Activated CD8-positive, alpha-beta memory T cell treated with anti-CD3 and anti-CD28 coated beads for 48 hours (primary cell): ENCODE data around the gene ANKFN1.

ENCODE experiments used
- DNase-seq, 3 experiments: peaks; one replicate each; pipeline ENCODE4 v3.0.0-alpha.2; 2020; ENCODE audit warnings: low read depth in 2 of 3, low spot score in 2 of 3

The ANKFN1 gene

GRCh38 chr17:56495556-56495955, 342.3 kb downstream of the ANKFN1 start:
- DNase-seq = no peak

- DNase-seq = no peak
Measured at GRCh38 chr17:56497132-56497531, 343.9 kb downstream of the ANKFN1 start.

- no peak for DNase-seq
Measured at GRCh38 chr17:56499799-56500388, 346.6 kb downstream of the ANKFN1 start.

- DNase-seq = no peak
Measured at GRCh38 chr17:56502120-56502654, 348.9 kb downstream of the ANKFN1 start.

GRCh38 chr17:56505154-56505756, 352.0 kb downstream of the ANKFN1 start:
- DNase-seq = no peak

- no peak for DNase-seq
Measured at GRCh38 chr17:56506349-56506748, 353.1 kb downstream of the ANKFN1 start.

- DNase-seq = no peak
Measured at GRCh38 chr17:56510554-56511342, 357.5 kb downstream of the ANKFN1 start.

- no peak for DNase-seq
Measured at GRCh38 chr17:56514264-56514663, 361.0 kb downstream of the ANKFN1 start.

- no peak for DNase-seq
Measured at GRCh38 chr17:56514899-56515298, 361.6 kb downstream of the ANKFN1 start.

GRCh38 chr17:56521414-56522141, 368.3 kb downstream of the ANKFN1 start:
- DNase-seq = no peak

- DNase-seq = no peak
Measured at GRCh38 chr17:56523042-56523441, 369.8 kb downstream of the ANKFN1 start.

- no peak for DNase-seq
Measured at GRCh38 chr17:56528696-56529095, 375.4 kb downstream of the ANKFN1 start.

GRCh38 chr17:56532926-56533325, 379.7 kb downstream of the ANKFN1 start:
- no peak for DNase-seq

- no peak for DNase-seq
Measured at GRCh38 chr17:56536766-56537165, 383.5 kb downstream of the ANKFN1 start.

DNA sequence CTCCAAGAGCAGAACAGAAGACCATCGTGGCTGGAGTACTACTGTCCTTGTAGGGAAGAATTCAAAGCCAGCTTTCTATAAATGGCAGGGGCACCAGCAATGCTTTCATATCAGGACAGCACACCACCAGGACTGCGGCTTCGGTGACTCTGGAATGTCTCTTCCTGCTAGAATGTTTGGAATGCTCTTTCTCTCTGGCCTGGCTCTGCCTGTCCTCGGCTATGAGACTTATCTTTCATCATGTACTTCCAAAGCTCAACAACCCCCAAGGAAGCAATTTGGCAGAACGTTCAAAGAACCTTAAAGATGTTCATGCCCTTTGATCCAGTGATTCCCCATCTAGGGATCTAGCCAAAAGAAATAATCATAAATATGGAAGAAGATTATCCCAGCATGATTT, 387.6 kb downstream of the ANKFN1 start:
- no peak for DNase-seq

DNA sequence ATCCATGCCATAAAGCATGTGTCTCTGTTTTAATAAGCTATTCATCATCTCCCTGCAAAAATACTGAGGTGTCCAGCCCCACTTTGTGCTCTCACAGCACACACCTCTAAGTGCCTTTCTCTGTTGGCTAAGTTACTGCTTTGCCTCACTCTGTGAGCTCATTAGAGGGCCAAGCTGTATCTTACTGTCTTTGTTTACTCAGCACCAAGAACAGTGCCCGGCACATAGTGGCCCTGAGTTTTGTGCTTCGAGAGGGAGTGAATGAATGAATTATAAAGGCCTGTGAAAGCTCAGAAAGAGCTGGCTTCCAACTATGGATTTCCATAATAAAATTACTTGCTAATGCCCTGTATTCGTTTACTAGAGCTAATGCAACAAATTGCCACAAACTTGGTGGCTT, 390.0 kb downstream of the ANKFN1 start:
- DNase-seq = no peak

DNA sequence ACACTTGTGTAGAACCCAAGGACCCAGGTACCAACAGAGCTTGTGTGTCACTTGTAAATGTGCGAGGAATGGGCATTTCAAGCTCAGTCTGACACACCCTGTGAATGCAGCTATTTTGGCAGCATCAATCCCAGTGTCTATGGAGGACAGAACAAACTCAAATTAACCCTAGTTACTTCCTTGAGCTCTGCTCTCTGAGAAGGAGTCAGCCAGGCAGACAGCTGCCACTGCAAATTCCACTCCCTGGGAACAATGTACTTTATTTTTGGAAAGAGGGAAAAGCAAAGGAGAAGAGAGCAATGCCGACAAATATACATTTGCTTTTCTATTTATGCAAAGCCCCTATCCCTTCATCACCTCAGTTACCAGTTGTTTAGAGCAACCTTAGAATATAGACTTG, 391.8 kb downstream of the ANKFN1 start:
- no peak for DNase-seq

- DNase-seq = no peak
Measured at GRCh38 chr17:56545930-56546329, 392.7 kb downstream of the ANKFN1 start.

- DNase-seq = no peak
Measured at GRCh38 chr17:56548661-56549060, 395.4 kb downstream of the ANKFN1 start.

DNA sequence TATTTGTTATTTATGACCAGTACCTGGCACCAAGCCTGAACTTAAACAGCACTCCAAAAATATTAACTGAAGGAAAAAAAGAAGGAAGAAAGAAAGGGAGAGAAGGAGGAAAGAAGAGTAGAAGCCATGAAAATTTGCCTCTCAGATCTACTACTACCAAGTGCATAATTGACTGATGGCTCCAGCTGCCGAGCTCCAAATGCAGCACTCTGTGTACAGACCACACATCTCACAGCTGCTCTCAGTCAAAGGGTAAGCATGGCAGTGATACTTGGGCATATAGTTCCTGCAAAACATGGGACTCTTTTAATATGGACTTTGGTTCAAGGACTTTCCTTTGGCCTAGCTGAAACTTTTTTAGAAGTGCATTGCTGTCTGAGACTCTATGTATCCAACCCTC, 396.2 kb downstream of the ANKFN1 start:
- no peak for DNase-seq

DNA sequence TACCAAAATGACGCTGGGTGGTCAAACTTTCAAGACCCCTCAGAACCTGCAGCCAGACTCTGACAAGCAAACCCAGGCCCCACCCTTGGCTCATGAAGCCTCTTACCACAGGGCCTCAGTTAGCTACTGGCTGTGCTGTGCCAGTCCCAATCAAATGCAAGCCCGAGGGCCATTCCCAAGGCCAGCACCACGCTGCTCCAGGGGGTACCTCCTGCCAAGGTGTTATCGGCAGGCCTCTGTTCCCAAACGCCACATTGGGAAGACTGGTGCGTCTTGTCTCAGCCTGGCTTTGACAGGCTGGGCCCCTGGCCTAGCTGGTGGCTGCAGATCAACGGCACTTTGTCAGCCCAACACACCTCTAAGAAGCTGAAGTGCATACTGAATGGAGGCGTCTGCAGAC, 404.4 kb downstream of the ANKFN1 start:
- no peak for DNase-seq

DNA sequence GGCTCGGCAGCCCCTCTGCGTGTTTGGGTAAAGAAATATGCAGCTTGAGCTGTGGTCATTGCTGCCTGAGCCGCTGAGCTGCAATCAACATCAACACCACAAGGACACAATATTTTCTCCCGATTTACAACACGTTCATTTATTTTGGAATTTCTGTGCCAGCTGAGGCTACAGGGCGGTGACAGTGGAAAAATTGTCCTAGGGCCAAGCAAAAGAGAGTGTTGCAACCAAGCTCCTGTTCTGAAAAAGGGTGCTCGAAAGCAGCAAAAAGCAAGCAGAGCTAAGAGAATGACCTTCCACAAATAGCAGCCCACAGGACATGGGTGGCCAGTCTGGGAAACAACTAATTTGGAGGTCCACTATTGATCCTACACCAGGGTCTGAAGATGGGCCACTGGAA, 404.8 kb downstream of the ANKFN1 start:
- DNase-seq = no peak
